HEK293T (cell line): ENCODE measurements around the gene FARP2.
A peak's percentile ranks its signal among the peaks of the same experiment; 100 is the strongest.

Experiments
- CTCF ChIA-PET: fragments of 350-600 bp; formaldehyde crosslinking; extraction: SDS; loops from one replicate; lab custom pipeline; 2021; ENCODE audit warnings: antibody characterized with exemption, inconsistent platforms; lab: Yijun Ruan, JAX
- POLR2A ChIA-PET: fragments of 350-600 bp; formaldehyde crosslinking; extraction: SDS; loops from one replicate; lab custom pipeline; 2020; ENCODE audit warnings: antibody characterized with exemption, inconsistent platforms; lab: Yijun Ruan, JAX
- DNase-seq: peaks from one replicate; pipeline ENCODE4 v3.0.0; 2012; ENCODE audit warnings: mixed read lengths; ENCODE audit errors: extremely low spot score
- ARNT ChIP-seq: fragments of 450-650 bp; IDR thresholded peaks from 2 replicates; pipeline ENCODE4 v1.6.1; 2017; ENCODE audit warnings: mild to moderate bottlenecking
- BHLHE40 ChIP-seq: fragments of 450-650 bp; IDR thresholded peaks from 2 replicates; pipeline ENCODE4 v1.6.1; 2016; ENCODE audit warnings: mild to moderate bottlenecking, moderate library complexity, borderline replicate concordance
- CTBP1 ChIP-seq: fragments of 450-650 bp; IDR thresholded peaks from 2 replicates; pipeline ENCODE4 v1.6.1; 2016; ENCODE audit warnings: borderline replicate concordance
- ELF4 ChIP-seq: fragments of 450-650 bp; IDR thresholded peaks from 2 replicates; pipeline ENCODE4 v1.6.1; 2017; ENCODE audit warnings: antibody characterized with exemption
- FOXA1 ChIP-seq: fragments of 450-650 bp; IDR thresholded peaks from 2 replicates; pipeline ENCODE4 v1.6.1; 2016; ENCODE audit warnings: mild to moderate bottlenecking
- FOXK2 ChIP-seq: fragments of 450-650 bp; IDR thresholded peaks from 2 replicates; pipeline ENCODE4 v1.6.1; 2016; ENCODE audit warnings: mild to moderate bottlenecking
- FOXM1 ChIP-seq: fragments of 450-650 bp; IDR thresholded peaks from 2 replicates; pipeline ENCODE4 v1.6.1; 2017; ENCODE audit warnings: mild to moderate bottlenecking, borderline replicate concordance
- HDGF ChIP-seq: fragments of 450-650 bp; IDR thresholded peaks from 2 replicates; pipeline ENCODE4 v1.6.1; 2017; ENCODE audit warnings: antibody characterized with exemption, borderline replicate concordance
- L3MBTL2 ChIP-seq: fragments of 450-650 bp; conservative IDR thresholded peaks from 2 replicates; pipeline ENCODE4 v1.6.1; 2016; ENCODE audit warnings: mild to moderate bottlenecking
- LEF1 ChIP-seq: fragments of 450-650 bp; IDR thresholded peaks from 2 replicates; pipeline ENCODE4 v1.6.1; 2017; ENCODE audit warnings: mild to moderate bottlenecking, borderline replicate concordance
- NFRKB ChIP-seq: fragments of 450-650 bp; IDR thresholded peaks from 2 replicates; pipeline ENCODE4 v1.6.1; 2016; ENCODE audit warnings: mild to moderate bottlenecking, moderate library complexity
- PKNOX1 ChIP-seq: fragments of 450-650 bp; IDR thresholded peaks from 2 replicates; pipeline ENCODE4 v1.6.1; 2016
- SP1 ChIP-seq: fragments of 450-650 bp; IDR thresholded peaks from 2 replicates; pipeline ENCODE4 v1.6.1; 2017
- SUZ12 ChIP-seq: fragments of 450-650 bp; IDR thresholded peaks from 2 replicates; pipeline ENCODE4 v1.6.1; 2016; ENCODE audit warnings: mild to moderate bottlenecking
- TARDBP ChIP-seq: fragments of 450-650 bp; IDR thresholded peaks from 2 replicates; pipeline ENCODE4 v1.6.1; 2016
- ZNF384 ChIP-seq: fragments of 450-650 bp; IDR thresholded peaks from 2 replicates; pipeline ENCODE4 v1.6.1; 2016

The FARP2 gene

DNA sequence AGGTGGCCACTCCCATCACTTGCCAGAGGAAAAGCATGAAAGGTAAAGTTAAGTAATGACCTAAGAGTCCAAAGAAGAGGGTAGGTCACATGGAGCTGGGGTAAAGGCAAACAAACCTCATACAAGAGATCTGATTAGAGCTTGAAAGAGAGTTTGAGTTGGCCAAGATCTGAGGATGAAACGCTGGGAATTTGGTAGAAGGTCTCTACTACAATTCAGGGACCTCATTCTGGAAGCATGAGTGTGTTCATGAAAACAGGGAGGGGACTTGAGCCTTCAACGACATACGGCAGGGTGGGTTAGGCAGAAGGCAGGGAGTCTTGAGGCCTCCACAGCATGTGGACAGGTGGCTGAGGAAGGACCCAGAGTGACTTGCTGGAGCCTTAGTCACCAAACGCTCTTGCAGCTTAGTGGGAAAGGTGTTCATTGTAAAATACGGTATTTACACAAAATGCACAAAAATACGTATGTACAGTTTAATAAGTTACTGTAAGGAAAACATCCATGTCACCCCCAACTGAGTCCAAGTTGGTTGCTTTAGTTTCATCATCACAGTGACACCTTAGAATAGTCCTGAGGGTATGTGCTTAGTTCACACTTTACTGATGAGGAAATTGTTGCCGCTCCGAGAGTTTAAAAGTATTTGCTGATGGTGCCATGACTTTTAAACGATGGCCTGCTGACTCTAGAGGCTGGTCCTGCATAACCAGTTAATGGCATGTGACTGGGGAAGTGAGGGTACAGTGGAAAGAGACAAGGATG lies 5.0 kb upstream of the FARP2 start:
- ChIA-PET POLR2A (no interaction called here), CTCF (no interaction called here)
- no peak for DNase-seq
- TF ChIP-seq SUZ12 = no peak
- no peak for TF ChIP-seq TARDBP
- no peak for TF ChIP-seq NFRKB
- TF ChIP-seq ARNT = no peak
- TF ChIP-seq PKNOX1 = no peak
- no peak for TF ChIP-seq FOXM1
- TF ChIP-seq BHLHE40 = no peak

DNA sequence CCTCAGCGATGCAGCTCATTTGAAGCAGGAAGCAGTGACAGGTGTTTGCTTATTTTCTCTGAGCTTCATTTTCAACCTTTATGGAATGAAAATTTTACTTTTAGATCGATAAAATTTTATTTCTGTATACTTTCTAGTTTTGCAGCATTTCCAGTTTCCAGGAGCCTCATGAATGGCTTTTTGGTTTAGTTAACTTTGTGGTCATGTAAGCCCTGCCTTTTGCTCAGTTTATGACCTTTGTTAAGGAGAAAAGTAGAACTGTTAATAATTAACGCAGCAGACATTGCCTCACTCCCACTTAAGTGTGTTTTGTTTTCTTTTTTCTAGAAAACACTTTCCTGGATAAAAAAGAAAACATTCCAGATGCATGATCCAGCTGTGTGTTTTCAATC lies 4.4 kb upstream of the FARP2 start:
- CTCF ChIA-PET = no interaction called here

GRCh38 chr2:241352227-241352626 lies 3.9 kb upstream of the FARP2 start:
- DNase-seq = no peak
- ChIA-PET POLR2A (no interaction called here), CTCF (no interaction called here)
- TF ChIP-seq FOXA1 = no peak

More for the DNA sequence above, 4.4 kb upstream of the FARP2 start:
- TF ChIP-seq FOXK2 (no peak), LEF1 (no peak), L3MBTL2 (no peak), ZNF384 (no peak), FOXA1 (no peak), NFRKB (no peak), BHLHE40 (no peak), ELF4 (no peak), ARNT (no peak)
- POLR2A ChIA-PET = no interaction called here
- DNase-seq = no peak

GRCh38 chr2:241354668-241355658 lies 1.1 kb upstream of the FARP2 start:
- ChIA-PET POLR2A (interaction anchor here (0.9 kb wide), 1 partner anchor 40 kb away, joined by 3 read pairs; no protein-coding TSS in a partner anchor), CTCF (no interaction called here)
- peak; percentile 56 for DNase-seq
- TF ChIP-seq L3MBTL2 (peak; percentile 45; the same call in 1 of the 2 replicates), SUZ12 (no peak)

DNA sequence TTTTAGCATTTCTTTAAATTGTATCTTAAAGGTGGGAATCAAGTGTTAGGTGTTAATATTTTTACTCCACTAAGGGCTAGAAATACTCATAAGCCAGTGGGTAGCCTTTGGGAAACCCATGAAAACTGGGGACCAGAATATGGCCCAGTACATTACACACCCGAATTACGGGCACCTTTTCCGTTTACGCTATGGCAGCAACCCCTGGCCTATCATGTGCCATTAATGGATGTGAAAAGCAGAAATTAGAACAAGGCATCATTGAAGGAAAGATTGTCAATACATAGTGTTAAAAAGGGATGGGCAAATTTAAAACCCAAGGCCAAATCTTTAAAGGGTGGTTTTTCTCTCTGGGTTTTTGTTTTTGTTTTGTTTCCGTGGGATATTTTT lies 781 bp downstream of the FARP2 start:
- DNase-seq = no peak
- TF ChIP-seq CTBP1 = no peak
- TF ChIP-seq L3MBTL2 = no peak
- no peak for TF ChIP-seq SUZ12
- TF ChIP-seq ARNT = no peak
- TF ChIP-seq ZNF384 = no peak
- no peak for TF ChIP-seq LEF1
- CTCF ChIA-PET = no interaction called here
- POLR2A ChIA-PET = no interaction called here

DNA sequence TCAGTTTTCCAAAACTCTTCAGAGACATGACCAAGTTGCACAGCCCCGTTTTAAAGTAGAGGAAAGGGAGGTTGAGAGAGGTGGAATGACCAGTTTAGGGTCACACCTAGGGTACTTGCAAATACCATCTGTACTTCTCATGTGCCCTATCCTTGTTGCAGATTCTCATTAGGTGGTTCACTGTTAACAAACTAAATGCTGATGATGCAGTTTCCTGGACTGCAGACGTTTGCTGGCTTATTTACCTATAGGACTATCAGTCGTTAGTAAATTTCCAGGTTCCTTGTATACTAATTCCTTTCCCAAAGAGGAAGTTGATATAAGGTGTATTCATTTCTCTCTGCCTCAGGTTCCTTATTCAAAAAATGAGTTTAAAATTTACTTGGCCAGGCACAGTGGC lies 1.4 kb downstream of the FARP2 start:
- no peak for DNase-seq
- ChIA-PET CTCF (no interaction called here), POLR2A (no interaction called here)
- TF ChIP-seq PKNOX1 (no peak), BHLHE40 (no peak), FOXM1 (no peak), CTBP1 (no peak), ELF4 (no peak), SP1 (no peak), FOXA1 (no peak), LEF1 (no peak), SUZ12 (no peak), FOXK2 (no peak), ARNT (no peak), ZNF384 (no peak), TARDBP (no peak), NFRKB (no peak), HDGF (no peak), L3MBTL2 (no peak)

DNA sequence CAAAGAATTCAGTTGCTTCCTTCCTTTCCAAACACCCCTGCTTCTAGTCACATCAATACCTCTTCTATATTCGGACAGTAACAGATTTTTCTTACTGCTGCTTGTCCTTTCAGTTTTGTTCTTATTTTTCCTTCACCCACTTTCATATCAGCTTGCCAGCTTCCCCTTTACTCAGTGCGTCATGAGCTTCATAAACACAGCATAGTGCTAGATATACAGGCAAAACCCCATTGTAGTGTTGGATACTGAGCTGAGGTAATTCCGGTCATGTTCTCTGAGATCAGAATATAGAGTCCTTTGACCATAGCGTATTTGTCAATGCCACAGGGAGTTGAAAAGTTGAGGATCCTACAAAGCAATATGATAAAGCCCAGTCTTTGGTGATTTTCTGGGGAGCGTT lies 2.4 kb downstream of the FARP2 start:
- CTCF ChIA-PET = no interaction called here
- DNase-seq = no peak
- POLR2A ChIA-PET = interaction anchor here (1.1 kb wide), 1 partner anchor 133 kb away, joined by 3 read pairs; no protein-coding TSS in a partner anchor
- no peak for TF ChIP-seq ELF4
- no peak for TF ChIP-seq NFRKB
- no peak for TF ChIP-seq TARDBP
- no peak for TF ChIP-seq HDGF
- no peak for TF ChIP-seq FOXM1
- TF ChIP-seq FOXK2 = no peak
- TF ChIP-seq LEF1 = no peak
- TF ChIP-seq BHLHE40 = no peak
- no peak for TF ChIP-seq FOXA1
- TF ChIP-seq ZNF384 = no peak
- TF ChIP-seq ARNT = no peak
- TF ChIP-seq L3MBTL2 = no peak
- no peak for TF ChIP-seq SUZ12
- no peak for TF ChIP-seq SP1
- no peak for TF ChIP-seq CTBP1
